HepG2 (cell line): Measurements from ENCODE around the gene PDGFD. TPM values are rescaled to one million over a fixed set of nuclear protein-coding genes. Genes with fewer than 3 reads are reported as not detected.

ENCODE experiments used
- ATAC-seq: fragments of 200-7000 bp; cut with Tn5 transposase; 3 replicates; pipeline ENCODE4 v1.9.1; 2020; ENCODE audit warnings: mild to moderate bottlenecking, moderate library complexity
- BruUV-seq: library from RNA; stranded (reverse); fragments of 400-500 nt; replicated peaks from 2 replicates; lab custom pipeline; 2021; lab: Mats Ljungman, UMichigan
- CTCF ChIA-PET: fragments of 300-600 bp; formaldehyde crosslinking; extraction: SDS; loops from one replicate; lab custom pipeline; 2021; ENCODE audit warnings: low total read pairs, inconsistent platforms, low intra/inter-chr PET ratio; lab: Yijun Ruan, JAX
- POLR2A ChIA-PET: fragments of 350-600 bp; sonication (Branson Sonifier 250); formaldehyde crosslinking; loops from one replicate; lab custom pipeline; 2020; ENCODE audit warnings: antibody characterized with exemption, inconsistent platforms; lab: Yijun Ruan, JAX
- DNase-seq: peaks from one replicate; pipeline ENCODE4 v3.0.0-alpha.2; 2015; ENCODE audit warnings: low spot score
- FAIRE-seq: peaks from 3 replicates; lab custom pipeline; 2011; peaks lifted over from hg19 to GRCh38; lab: Jason Lieb, UNC
- H2AFZ ChIP-seq: one replicate; pipeline ENCODE4 v1.6.1; 2011; ENCODE audit warnings: low read length, inconsistent platforms
- H3K27ac ChIP-seq: fragments of 300-600 bp; 3 replicates; pipeline ENCODE4 v1.8.0; 2011; ENCODE audit warnings: mixed run types, mild to moderate bottlenecking, mixed read lengths, low read length, inconsistent platforms; ENCODE audit not compliant: insufficient read depth; ENCODE audit errors: extremely low read length
- H3K27me3 ChIP-seq, 2 experiments: fragments of 200-600 bp in 1 of 2; 2 replicates in 1 of 2; 3 replicates in 1 of 2; pipeline versions ENCODE4 v1.6.0 to v1.8.0; 2011; ENCODE audit warnings: low read length in 2 of 2, mild to moderate bottlenecking in 2 of 2, moderate library complexity in 2 of 2, inconsistent platforms in 1 of 2; ENCODE audit not compliant: insufficient read depth in 2 of 2, control insufficient read depth in 1 of 2
- H3K36me3 ChIP-seq, 2 experiments: fragments of 200-600 bp in 1 of 2; replicated peaks in 1 of 2; 2 replicates in 1 of 2; 3 replicates in 1 of 2; pipeline versions ENCODE4 v1.5.1 to v1.8.0; 2011; ENCODE audit warnings: low read length in 2 of 2, inconsistent platforms in 1 of 2; ENCODE audit not compliant: insufficient read depth in 2 of 2, control insufficient read depth in 1 of 2
- H3K4me1 ChIP-seq: 2 replicates; pipeline ENCODE4 v1.5.1; 2012; ENCODE audit warnings: low read length, inconsistent platforms; ENCODE audit not compliant: insufficient read depth
- H3K4me2 ChIP-seq: 2 replicates; pipeline ENCODE4 v1.6.0; 2011; ENCODE audit warnings: low read depth, low read length, inconsistent platforms
- H3K4me3 ChIP-seq, 3 experiments: fragments of 200-600 bp in 1 of 3; sonication (generic), shearing (Covaris generic) in 1 of 3; replicated peaks in 1 of 3; 2 replicates each; pipeline ENCODE4 v1.5.1; 2011 to 2016; ENCODE audit warnings: low read length in 3 of 3, inconsistent platforms in 2 of 3, low read depth in 2 of 3, mild to moderate bottlenecking in 2 of 3, control low read depth in 1 of 3, mixed read lengths in 1 of 3; ENCODE audit not compliant: insufficient read depth in 1 of 3
- H3K79me2 ChIP-seq: one replicate; pipeline ENCODE4 v1.6.1; 2011; ENCODE audit warnings: low read length, inconsistent platforms; ENCODE audit not compliant: insufficient read depth
- H3K9ac ChIP-seq: 2 replicates; pipeline ENCODE4 v1.6.0; 2011; ENCODE audit warnings: mild to moderate bottlenecking, low read depth, low read length, inconsistent platforms; ENCODE audit not compliant: insufficient read depth
- H3K9me3 ChIP-seq: 2 replicates; pipeline ENCODE4 v1.5.1; 2012; ENCODE audit warnings: mild to moderate bottlenecking, low read length
- H4K20me1 ChIP-seq: 2 replicates; pipeline ENCODE4 v1.6.0; 2011; ENCODE audit warnings: inconsistent platforms, mild to moderate bottlenecking, low read length, moderate library complexity; ENCODE audit not compliant: insufficient read depth
- ATF7 ChIP-seq, 2 experiments: fragments of 450-650 bp in 1 of 2; sonication (generic) in 1 of 2; formaldehyde crosslinking in 1 of 2; IDR thresholded peaks; 2 replicates each; pipeline versions ENCODE4 v1.4.0 to v1.6.1; 2016 to 2020; ENCODE audit warnings: antibody characterized with exemption in 1 of 2, mild to moderate bottlenecking in 1 of 2, missing genetic modification reagents in 1 of 2
- CEBPB ChIP-seq: IDR thresholded peaks from 2 replicates; pipeline ENCODE4 v1.6.1; 2011; ENCODE audit warnings: low read depth, low read length, improper control_type of control experiment, borderline replicate concordance
- CENPT ChIP-seq: sonication (generic); formaldehyde crosslinking; IDR thresholded peaks from 2 replicates; pipeline ENCODE4 v1.8.0; 2022; ENCODE audit warnings: low read depth, mild to moderate bottlenecking, moderate library complexity, missing genetic modification reagents
- CREB1 ChIP-seq, 2 experiments: fragments of 450-650 bp in 1 of 2; IDR thresholded peaks; 2 replicates each; pipeline ENCODE4 v1.6.1; 2016 to 2017; ENCODE audit warnings: control low read depth in 1 of 2, mild to moderate bottlenecking in 1 of 2, missing compliant biosample characterization in 1 of 2, missing genetic modification characterization in 1 of 2
- HNF4A ChIP-seq: sonication (generic); formaldehyde crosslinking; IDR thresholded peaks from 2 replicates; pipeline ENCODE4 v1.4.0; 2020; ENCODE audit warnings: missing genetic modification reagents
- NFYC ChIP-seq: IDR thresholded peaks from 2 replicates; pipeline ENCODE4 v1.6.1; 2016; ENCODE audit warnings: missing genetic modification reagents, missing compliant biosample characterization
- SMAD9 ChIP-seq: sonication (generic); formaldehyde crosslinking; IDR thresholded peaks from 2 replicates; pipeline ENCODE4 v1.5.1; 2020; ENCODE audit warnings: mild to moderate bottlenecking, missing genetic modification reagents
- WGBS: methylation state at CpG from one replicate; pipeline ENCODE4 v1.1.6; 2017; ENCODE audit warnings: low lambda C conversion rate; 5-methylcytosine and 5-hydroxymethylcytosine counted together
- in situ Hi-C: cut with HindIII; loops from 2 replicates; pipeline ENCODE4 v1.10.0; 2017; ENCODE audit warnings: low pct_unique_long_range_greater_than_20kb; ENCODE audit not compliant: extremely low pct_ligation_motif_present
- intact Hi-C: fragments of 100-400 bp; cut with micrococcal nuclease; formaldehyde crosslinking; loops from one replicate; pipeline ENCODE4 v1.10.0; 2022; ENCODE audit not compliant: unreplicated experiment
- polyA plus RNA-seq, 8 experiments: library from polyadenylated mRNA; depleted of rRNA in 3 of 8; stranded (reverse) in 7 of 8; unstranded in 1 of 8; fragments of >200 nt; fragmentation: Illumina TruSeq in 4 of 8; extraction: Trizol in 4 of 8; gene quantifications; 2 replicates each; pipeline versions ENCODE4 v1.2.1 to v1.2.3, GENCODE V29; 2011 to 2016; ENCODE audit warnings: low read depth in 4 of 8, missing spikeins in 1 of 8, mixed read lengths in 1 of 8; ENCODE audit not compliant: insufficient read depth in 1 of 8
- total RNA-seq, 5 experiments: library from RNA; depleted of rRNA; stranded (reverse); fragments of >200 nt; fragmentation: Illumina TruSeq; extraction: Trizol; gene quantifications; 2 replicates each; pipeline ENCODE4 v1.2.3, GENCODE V29; 2016; ENCODE audit warnings: low read depth in 1 of 5
- TF ChIP-seq, protein P1 (sequence below): sonication (generic); formaldehyde crosslinking; IDR thresholded peaks from 2 replicates; pipeline ENCODE4 v1.8.1; 2023; ENCODE audit warnings: missing genetic modification reagents, inconsistent platforms, borderline replicate concordance
- TF ChIP-seq, protein P2 (sequence below): sonication (generic); formaldehyde crosslinking; IDR thresholded peaks from 2 replicates; pipeline ENCODE4 v1.4.0; 2020; ENCODE audit warnings: missing genetic modification reagents
- TF ChIP-seq, protein P3 (sequence below): sonication (generic); formaldehyde crosslinking; IDR thresholded peaks from 2 replicates; pipeline ENCODE4 v1.8.0; 2022; ENCODE audit warnings: missing genetic modification reagents, mild to moderate bottlenecking, borderline replicate concordance
- TF ChIP-seq, protein P4 (sequence below): sonication (generic); formaldehyde crosslinking; IDR thresholded peaks from 2 replicates; pipeline ENCODE4 v1.4.0; 2020; ENCODE audit warnings: missing genetic modification reagents

Gene PDGFD
- total and polyA plus RNA-seq, 2 of the 13 experiments (the other 11 are each of a cell fraction or from before 2014, with no cell fraction given), result 0.09 to 0.29 TPM

DNA sequence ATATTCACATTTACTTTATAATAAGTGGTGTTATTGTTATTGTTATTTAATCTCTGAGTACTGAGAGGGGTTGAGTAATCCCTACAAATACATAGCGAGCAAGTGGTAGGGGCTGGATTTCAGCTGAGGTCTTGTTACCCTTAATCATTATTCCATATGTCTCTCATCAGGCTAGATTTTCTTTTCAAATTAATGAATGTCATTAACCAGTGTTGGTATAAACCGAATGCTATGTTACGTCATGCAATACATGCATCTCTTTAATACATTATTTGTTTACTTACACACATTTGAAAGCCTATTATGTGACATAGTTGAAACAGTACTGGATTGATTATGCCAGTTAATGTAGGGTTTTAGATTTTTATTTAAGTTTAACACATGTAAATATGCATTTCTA lies 18.9 kb downstream of the PDGFD start:
- no peak overlapping the region for H3K4me3 ChIP-seq
- intact Hi-C loops, result no loop called here
- POLR2A ChIA-PET, result no interaction called here
- no peaks in the 10 kb centered on the region for H3K79me2 ChIP-seq
- in situ Hi-C loops, result no loop called here
- H3K9me3 ChIP-seq, result no peaks in the 10 kb centered on the region
- WGBS, result under 1% methylated on average over 3 of the region's 3 CpGs
- BruUV-seq, result no TSS peak
- ATAC-seq, result no peak
- no peak overlapping the region for H3K4me2 ChIP-seq
- H3K27me3 ChIP-seq, result no peaks in the 10 kb centered on the region
- DNase-seq, result no peak
- TF ChIP-seq, protein P1, sequence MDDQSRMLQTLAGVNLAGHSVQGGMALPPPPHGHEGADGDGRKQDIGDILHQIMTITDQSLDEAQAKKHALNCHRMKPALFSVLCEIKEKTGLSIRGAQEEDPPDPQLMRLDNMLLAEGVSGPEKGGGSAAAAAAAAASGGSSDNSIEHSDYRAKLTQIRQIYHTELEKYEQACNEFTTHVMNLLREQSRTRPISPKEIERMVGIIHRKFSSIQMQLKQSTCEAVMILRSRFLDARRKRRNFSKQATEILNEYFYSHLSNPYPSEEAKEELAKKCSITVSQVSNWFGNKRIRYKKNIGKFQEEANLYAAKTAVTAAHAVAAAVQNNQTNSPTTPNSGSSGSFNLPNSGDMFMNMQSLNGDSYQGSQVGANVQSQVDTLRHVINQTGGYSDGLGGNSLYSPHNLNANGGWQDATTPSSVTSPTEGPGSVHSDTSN (CRISPR knock-in tag), result no peak
- TF ChIP-seq CREB1 (IDR thresholded peaks at IDR 0.05), result 0 out of 2 replicates have a peak, but pooled peaks have one; percentile 43
- TF ChIP-seq CREB1 (CRISPR knock-in tag; IDR thresholded peaks at IDR 0.05), result no peak
- TF ChIP-seq, protein P2, sequence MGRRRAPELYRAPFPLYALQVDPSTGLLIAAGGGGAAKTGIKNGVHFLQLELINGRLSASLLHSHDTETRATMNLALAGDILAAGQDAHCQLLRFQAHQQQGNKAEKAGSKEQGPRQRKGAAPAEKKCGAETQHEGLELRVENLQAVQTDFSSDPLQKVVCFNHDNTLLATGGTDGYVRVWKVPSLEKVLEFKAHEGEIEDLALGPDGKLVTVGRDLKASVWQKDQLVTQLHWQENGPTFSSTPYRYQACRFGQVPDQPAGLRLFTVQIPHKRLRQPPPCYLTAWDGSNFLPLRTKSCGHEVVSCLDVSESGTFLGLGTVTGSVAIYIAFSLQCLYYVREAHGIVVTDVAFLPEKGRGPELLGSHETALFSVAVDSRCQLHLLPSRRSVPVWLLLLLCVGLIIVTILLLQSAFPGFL, result no peak
- peak; percentile 62 for TF ChIP-seq ATF7 (IDR thresholded peaks at IDR 0.05)
- TF ChIP-seq ATF7 (CRISPR knock-in tag; IDR thresholded peaks at IDR 0.05), result no peak
- FAIRE-seq, result no peak
- H3K36me3 ChIP-seq, result no peaks in the 10 kb centered on the region
- no peaks in the 10 kb centered on the region for H4K20me1 ChIP-seq
- no peaks in the 10 kb centered on the region for H3K4me1 ChIP-seq
- H3K9ac ChIP-seq, result no peak overlapping the region
- H2AFZ ChIP-seq, result no peak overlapping the region
- no peak overlapping the region for H3K27ac ChIP-seq
- CTCF ChIA-PET, result no interaction called here

DNA sequence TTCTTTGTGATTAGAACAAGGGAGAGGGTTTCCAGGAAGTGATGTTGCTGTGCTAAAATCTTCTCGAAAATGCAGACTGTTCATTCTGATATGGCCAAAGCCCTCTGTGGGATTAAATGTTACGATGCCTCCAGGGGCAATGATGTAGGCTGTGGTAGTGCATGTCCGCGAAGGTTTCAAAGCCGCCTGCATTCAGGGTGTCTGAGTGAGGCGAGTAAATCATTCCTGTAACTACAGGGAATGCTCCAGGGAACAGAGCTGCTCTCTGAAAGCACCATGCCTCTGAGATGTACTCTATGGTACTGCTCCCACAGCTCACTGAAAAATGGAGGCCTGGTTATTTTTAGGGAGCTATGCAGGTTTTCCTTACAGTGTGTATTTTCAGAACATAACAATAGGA lies 21.2 kb downstream of the PDGFD start:
- Histone ChIP-seq H3K36me3 (no peaks in the 10 kb centered on the region), H3K9ac (no peak overlapping the region), H3K4me1 (no peaks in the 10 kb centered on the region), H4K20me1 (no peaks in the 10 kb centered on the region), H3K27ac (no peak overlapping the region), H3K4me3 (no peak overlapping the region), H2AFZ (no peak overlapping the region), H3K4me2 (no peak overlapping the region), H3K79me2 (no peaks in the 10 kb centered on the region), H3K9me3 (no peaks in the 10 kb centered on the region), H3K27me3 (no peaks in the 10 kb centered on the region)
- ChIA-PET POLR2A (no interaction called here), CTCF (no interaction called here)
- BruUV-seq, result no TSS peak
- in situ Hi-C loops, result no loop called here
- intact Hi-C loops, result no loop called here
- no peak for DNase-seq
- WGBS, result 23% methylated on average over 6 of the region's 6 CpGs
- ATAC-seq, result no peak
- FAIRE-seq, result no peak
- no peak for TF ChIP-seq CEBPB
- TF ChIP-seq, protein P3, sequence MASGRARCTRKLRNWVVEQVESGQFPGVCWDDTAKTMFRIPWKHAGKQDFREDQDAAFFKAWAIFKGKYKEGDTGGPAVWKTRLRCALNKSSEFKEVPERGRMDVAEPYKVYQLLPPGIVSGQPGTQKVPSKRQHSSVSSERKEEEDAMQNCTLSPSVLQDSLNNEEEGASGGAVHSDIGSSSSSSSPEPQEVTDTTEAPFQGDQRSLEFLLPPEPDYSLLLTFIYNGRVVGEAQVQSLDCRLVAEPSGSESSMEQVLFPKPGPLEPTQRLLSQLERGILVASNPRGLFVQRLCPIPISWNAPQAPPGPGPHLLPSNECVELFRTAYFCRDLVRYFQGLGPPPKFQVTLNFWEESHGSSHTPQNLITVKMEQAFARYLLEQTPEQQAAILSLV (CRISPR knock-in tag), result no peak
- TF ChIP-seq, protein P4, sequence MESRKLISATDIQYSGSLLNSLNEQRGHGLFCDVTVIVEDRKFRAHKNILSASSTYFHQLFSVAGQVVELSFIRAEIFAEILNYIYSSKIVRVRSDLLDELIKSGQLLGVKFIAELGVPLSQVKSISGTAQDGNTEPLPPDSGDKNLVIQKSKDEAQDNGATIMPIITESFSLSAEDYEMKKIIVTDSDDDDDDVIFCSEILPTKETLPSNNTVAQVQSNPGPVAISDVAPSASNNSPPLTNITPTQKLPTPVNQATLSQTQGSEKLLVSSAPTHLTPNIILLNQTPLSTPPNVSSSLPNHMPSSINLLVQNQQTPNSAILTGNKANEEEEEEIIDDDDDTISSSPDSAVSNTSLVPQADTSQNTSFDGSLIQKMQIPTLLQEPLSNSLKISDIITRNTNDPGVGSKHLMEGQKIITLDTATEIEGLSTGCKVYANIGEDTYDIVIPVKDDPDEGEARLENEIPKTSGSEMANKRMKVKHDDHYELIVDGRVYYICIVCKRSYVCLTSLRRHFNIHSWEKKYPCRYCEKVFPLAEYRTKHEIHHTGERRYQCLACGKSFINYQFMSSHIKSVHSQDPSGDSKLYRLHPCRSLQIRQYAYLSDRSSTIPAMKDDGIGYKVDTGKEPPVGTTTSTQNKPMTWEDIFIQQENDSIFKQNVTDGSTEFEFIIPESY, result no peak
- TF ChIP-seq SMAD9 (CRISPR knock-in tag), result no peak
- no peak for TF ChIP-seq NFYC
- no peak for TF ChIP-seq HNF4A (CRISPR knock-in tag)
- TF ChIP-seq CENPT (CRISPR knock-in tag), result no peak
